ENCODE measurements around the gene RAB38. TPM values are rescaled to one million over a fixed set of nuclear protein-coding genes. Genes with fewer than 3 reads are reported as not detected.

Gene RAB38
- polyA plus RNA-seq, 1 donor from 2014 or later: not detected

GRCh38 chr11:88181776-88182175, 6.5 kb upstream of the RAB38 start:
- no peaks in the 10 kb centered on the region for H3K36me3 ChIP-seq (ENCODE audit: insufficient read depth, low read length)
- no peak overlapping the region for H3K27ac ChIP-seq (ENCODE audit: low read length)
- H3K79me2 ChIP-seq (replicated peaks; ENCODE audit: insufficient read depth, low read length): no peaks in the 10 kb centered on the region
- no peaks in the 10 kb centered on the region for H4K20me1 ChIP-seq (ENCODE audit: insufficient read depth)
- no peaks in the 10 kb centered on the region for H3F3A ChIP-seq (ENCODE audit: insufficient read depth, low read length, poor library complexity, severe bottlenecking)
- no peak overlapping the region for H2AFZ ChIP-seq (ENCODE audit: low read depth, low read length)
- H3K4me2 ChIP-seq (ENCODE audit: low read length): no peak overlapping the region
- H3K9ac ChIP-seq (ENCODE audit: low read length): no peak overlapping the region
- TF ChIP-seq POLR2AphosphoS5 (IDR thresholded peaks at IDR 0.05) (no peak), SMC3 (conservative IDR thresholded peaks at IDR 0.05; ENCODE audit: poor library complexity) (no peak), RAD21 (conservative IDR thresholded peaks at IDR 0.05) (no peak), MXI1 (conservative IDR thresholded peaks at IDR 0.05; ENCODE audit: poor library complexity, severe bottlenecking) (no peak), TAF1 (IDR thresholded peaks at IDR 0.05; ENCODE audit: low read depth) (no peak), CTCF (IDR thresholded peaks at IDR 0.05; ENCODE audit: poor library complexity, severe bottlenecking) (no peak), EZH2 (IDR thresholded peaks at IDR 0.05; ENCODE audit: borderline replicate concordance, insufficient read depth, low read length, poor library complexity, severe bottlenecking) (no peak), EP300 (conservative IDR thresholded peaks at IDR 0.05; ENCODE audit: poor library complexity, severe bottlenecking) (no peak)
- TF ChIP-seq, protein P1, sequence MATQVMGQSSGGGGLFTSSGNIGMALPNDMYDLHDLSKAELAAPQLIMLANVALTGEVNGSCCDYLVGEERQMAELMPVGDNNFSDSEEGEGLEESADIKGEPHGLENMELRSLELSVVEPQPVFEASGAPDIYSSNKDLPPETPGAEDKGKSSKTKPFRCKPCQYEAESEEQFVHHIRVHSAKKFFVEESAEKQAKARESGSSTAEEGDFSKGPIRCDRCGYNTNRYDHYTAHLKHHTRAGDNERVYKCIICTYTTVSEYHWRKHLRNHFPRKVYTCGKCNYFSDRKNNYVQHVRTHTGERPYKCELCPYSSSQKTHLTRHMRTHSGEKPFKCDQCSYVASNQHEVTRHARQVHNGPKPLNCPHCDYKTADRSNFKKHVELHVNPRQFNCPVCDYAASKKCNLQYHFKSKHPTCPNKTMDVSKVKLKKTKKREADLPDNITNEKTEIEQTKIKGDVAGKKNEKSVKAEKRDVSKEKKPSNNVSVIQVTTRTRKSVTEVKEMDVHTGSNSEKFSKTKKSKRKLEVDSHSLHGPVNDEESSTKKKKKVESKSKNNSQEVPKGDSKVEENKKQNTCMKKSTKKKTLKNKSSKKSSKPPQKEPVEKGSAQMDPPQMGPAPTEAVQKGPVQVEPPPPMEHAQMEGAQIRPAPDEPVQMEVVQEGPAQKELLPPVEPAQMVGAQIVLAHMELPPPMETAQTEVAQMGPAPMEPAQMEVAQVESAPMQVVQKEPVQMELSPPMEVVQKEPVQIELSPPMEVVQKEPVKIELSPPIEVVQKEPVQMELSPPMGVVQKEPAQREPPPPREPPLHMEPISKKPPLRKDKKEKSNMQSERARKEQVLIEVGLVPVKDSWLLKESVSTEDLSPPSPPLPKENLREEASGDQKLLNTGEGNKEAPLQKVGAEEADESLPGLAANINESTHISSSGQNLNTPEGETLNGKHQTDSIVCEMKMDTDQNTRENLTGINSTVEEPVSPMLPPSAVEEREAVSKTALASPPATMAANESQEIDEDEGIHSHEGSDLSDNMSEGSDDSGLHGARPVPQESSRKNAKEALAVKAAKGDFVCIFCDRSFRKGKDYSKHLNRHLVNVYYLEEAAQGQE (IDR thresholded peaks at IDR 0.05; ENCODE audit: borderline replicate concordance): no peak
- H3K9me3 ChIP-seq (ENCODE audit: low read length): no peaks in the 10 kb centered on the region
- no peaks in the 10 kb centered on the region for H3K9me2 ChIP-seq (ENCODE audit: insufficient read depth, low read length)
- H3K4me3 ChIP-seq (ENCODE audit: low read length): no peak overlapping the region
- H3K27me3 ChIP-seq (ENCODE audit: insufficient read depth, low read depth, low read length): no peaks in the 10 kb centered on the region

DNA sequence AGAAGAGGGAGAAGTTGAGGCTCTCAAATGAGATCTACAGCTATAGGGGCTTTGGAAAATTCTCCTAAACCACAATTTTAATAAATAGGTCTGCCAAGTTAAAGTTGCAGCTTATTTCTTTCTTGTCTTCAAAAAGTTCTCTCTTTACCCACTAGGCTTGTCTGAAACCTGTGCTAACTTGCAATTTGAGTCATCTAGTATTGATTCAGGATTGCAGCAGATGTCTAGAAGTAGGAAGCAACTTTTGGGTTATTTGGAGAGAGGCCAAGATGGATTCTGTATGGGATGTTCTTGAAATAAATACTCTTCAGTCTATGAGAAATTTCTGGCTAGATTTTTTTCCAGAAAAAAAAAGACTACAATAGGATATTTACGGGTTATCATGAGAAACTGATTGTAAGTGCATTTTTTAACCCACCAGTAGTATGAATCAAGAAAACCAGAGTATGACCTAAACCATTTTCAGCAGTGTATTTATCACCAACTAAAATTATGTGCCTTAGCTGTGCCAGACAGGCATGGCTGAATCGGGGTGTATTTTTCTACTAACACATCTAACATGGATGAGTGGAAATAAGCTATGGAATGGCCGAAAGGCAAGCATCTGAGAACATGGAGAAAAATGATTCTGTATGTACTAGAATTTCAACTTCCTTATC, 4.9 kb upstream of the RAB38 start:
- Histone ChIP-seq H3K36me3 (ENCODE audit: insufficient read depth, low read length) (no peaks in the 10 kb centered on the region), H2AFZ (ENCODE audit: low read depth, low read length) (no peak overlapping the region), H3K9ac (ENCODE audit: low read length) (no peak overlapping the region), H3K27ac (ENCODE audit: low read length) (no peak overlapping the region), H3K9me2 (ENCODE audit: insufficient read depth, low read length) (no peaks in the 10 kb centered on the region), H3K4me2 (ENCODE audit: low read length) (no peak overlapping the region), H4K20me1 (ENCODE audit: insufficient read depth) (no peaks in the 10 kb centered on the region), H3K79me2 (replicated peaks; ENCODE audit: insufficient read depth, low read length) (no peaks in the 10 kb centered on the region), H3F3A (ENCODE audit: insufficient read depth, low read length, poor library complexity, severe bottlenecking) (no peaks in the 10 kb centered on the region), H3K9me3 (ENCODE audit: low read length) (no peaks in the 10 kb centered on the region), H3K27me3 (ENCODE audit: insufficient read depth, low read depth, low read length) (peaks cover 6% of the 10 kb centered on the region), H3K4me3 (ENCODE audit: low read length) (no peak overlapping the region)
- TF ChIP-seq TAF1 (IDR thresholded peaks at IDR 0.05; ENCODE audit: low read depth) (no peak), SMC3 (conservative IDR thresholded peaks at IDR 0.05; ENCODE audit: poor library complexity) (no peak), RAD21 (conservative IDR thresholded peaks at IDR 0.05) (no peak), EZH2 (IDR thresholded peaks at IDR 0.05; ENCODE audit: borderline replicate concordance, insufficient read depth, low read length, poor library complexity, severe bottlenecking) (no peak), EP300 (conservative IDR thresholded peaks at IDR 0.05; ENCODE audit: poor library complexity, severe bottlenecking) (no peak), POLR2AphosphoS5 (IDR thresholded peaks at IDR 0.05) (no peak), MXI1 (conservative IDR thresholded peaks at IDR 0.05; ENCODE audit: poor library complexity, severe bottlenecking) (no peak)
- TF ChIP-seq, protein P1 (IDR thresholded peaks at IDR 0.05; ENCODE audit: borderline replicate concordance): no peak

All from neural cell (in vitro differentiated cells).